ENCODE measurements around the gene HHIPL1.

HHIPL1 gene

DNA sequence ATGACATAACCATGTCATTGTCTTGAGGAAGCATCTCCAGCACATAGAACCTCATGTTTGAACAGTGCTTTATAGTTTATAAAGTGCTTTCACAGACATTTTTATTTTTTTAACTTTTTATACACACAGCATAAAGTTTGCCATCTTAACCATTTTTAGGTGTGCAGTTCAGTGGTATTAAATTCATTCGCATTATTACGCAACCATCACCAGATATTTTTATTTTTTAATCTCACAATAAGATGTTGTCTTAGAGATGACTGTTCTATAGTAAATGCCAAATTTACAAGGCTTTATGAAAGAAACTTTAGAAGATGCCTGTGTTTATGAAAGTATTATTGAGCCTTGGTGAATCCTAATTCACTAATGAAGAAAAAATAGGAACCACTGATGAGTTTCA, 59.1 kb downstream of the HHIPL1 start:
- no peak for TF ChIP-seq POLR2AphosphoS5 (IDR thresholded peaks at IDR 0.05; ENCODE audit: low read depth, low read length)
- TF ChIP-seq TAF1 (IDR thresholded peaks at IDR 0.05; ENCODE audit: low read depth, low read length), result no peak
- TF ChIP-seq POLR2A (IDR thresholded peaks at IDR 0.05; ENCODE audit: low read depth, low read length), result no peak
- no peak for TF ChIP-seq SPI1 (IDR thresholded peaks at IDR 0.05; ENCODE audit: low read depth, low read length)
- TF ChIP-seq PAX5 (IDR thresholded peaks at IDR 0.05; ENCODE audit: insufficient read depth, low read length, severe bottlenecking), result no peak
- TF ChIP-seq POU2F2 (IDR thresholded peaks at IDR 0.05; ENCODE audit: low read depth, low read length), result no peak
- FAIRE-seq (no peak), DNase-seq (ENCODE audit: insufficient read length, low spot score) (no peak)

DNA sequence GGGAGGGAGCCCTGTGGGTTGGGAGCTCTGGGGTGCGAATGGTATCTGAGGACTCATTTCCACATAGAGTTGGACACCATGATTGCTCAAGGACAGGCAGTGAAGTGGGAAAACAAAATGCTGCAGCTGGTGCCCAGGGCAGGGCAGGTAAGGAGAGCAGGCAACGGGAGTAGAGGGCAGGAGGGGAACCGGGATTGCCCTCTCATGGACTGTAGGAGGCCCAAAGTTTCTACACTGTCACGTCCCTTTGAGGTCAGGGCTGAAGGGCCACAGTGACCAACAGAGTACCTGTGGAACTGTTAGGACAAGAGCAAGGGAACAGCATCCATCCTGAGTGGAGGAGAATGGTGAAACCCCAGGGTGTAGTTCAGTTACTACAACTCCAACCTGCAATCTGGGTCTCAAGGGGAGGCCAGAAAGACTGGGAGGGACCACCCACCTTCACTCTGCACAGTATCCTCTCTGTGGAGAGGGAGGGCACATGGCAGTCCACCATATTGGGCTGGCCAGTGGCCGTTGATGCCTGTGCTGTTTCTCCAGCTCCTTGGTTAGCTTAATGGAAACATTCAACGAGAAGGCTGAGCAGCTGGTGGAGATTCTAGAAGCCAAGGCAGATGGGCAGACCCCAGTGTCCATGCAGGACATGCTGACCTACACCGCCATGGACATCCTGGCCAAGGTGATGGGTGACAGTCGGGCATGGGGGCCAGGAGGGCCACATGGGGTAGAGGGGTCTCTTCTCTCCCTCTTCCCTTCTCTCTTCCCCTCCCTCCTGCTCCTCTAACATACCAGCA, 61.4 kb downstream of the HHIPL1 start:
- FAIRE-seq, result no peak

DNA sequence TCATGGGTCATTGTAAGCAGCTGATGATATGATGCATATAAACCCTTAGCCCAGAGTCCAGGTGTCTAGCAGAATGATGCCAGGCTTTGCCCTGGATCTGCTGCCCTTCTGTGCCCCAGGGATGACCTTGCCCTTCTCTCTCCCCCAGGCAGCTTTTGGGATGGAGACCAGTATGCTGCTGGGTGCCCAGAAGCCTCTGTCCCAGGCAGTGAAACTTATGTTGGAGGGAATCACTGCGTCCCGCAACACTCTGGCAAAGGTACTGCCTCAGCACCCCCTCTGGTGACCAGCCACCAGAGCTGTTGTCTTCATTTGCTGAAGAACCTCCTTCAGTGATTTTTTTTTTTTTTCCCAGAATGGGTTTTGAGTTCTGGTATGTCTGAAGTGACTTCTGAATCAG, 62.5 kb downstream of the HHIPL1 start:
- TF ChIP-seq POU2F2 (IDR thresholded peaks at IDR 0.05; ENCODE audit: low read depth, low read length) (no peak), TAF1 (IDR thresholded peaks at IDR 0.05; ENCODE audit: low read depth, low read length) (no peak), PAX5 (IDR thresholded peaks at IDR 0.05; ENCODE audit: insufficient read depth, low read length, severe bottlenecking) (no peak), POLR2AphosphoS5 (IDR thresholded peaks at IDR 0.05; ENCODE audit: low read depth, low read length) (no peak), SPI1 (IDR thresholded peaks at IDR 0.05; ENCODE audit: low read depth, low read length) (no peak), POLR2A (IDR thresholded peaks at IDR 0.05; ENCODE audit: low read depth, low read length) (no peak)
- DNase-seq (ENCODE audit: insufficient read length, low spot score) (no peak), FAIRE-seq (no peak)

More for the DNA sequence above, 61.4 kb downstream of the HHIPL1 start:
- no peak for DNase-seq (ENCODE audit: insufficient read length, low spot score)
- TF ChIP-seq POU2F2 (IDR thresholded peaks at IDR 0.05; ENCODE audit: low read depth, low read length) (no peak), TAF1 (IDR thresholded peaks at IDR 0.05; ENCODE audit: low read depth, low read length) (no peak), POLR2A (IDR thresholded peaks at IDR 0.05; ENCODE audit: low read depth, low read length) (no peak), SPI1 (IDR thresholded peaks at IDR 0.05; ENCODE audit: low read depth, low read length) (no peak), POLR2AphosphoS5 (IDR thresholded peaks at IDR 0.05; ENCODE audit: low read depth, low read length) (no peak), PAX5 (IDR thresholded peaks at IDR 0.05; ENCODE audit: insufficient read depth, low read length, severe bottlenecking) (no peak)

DNA sequence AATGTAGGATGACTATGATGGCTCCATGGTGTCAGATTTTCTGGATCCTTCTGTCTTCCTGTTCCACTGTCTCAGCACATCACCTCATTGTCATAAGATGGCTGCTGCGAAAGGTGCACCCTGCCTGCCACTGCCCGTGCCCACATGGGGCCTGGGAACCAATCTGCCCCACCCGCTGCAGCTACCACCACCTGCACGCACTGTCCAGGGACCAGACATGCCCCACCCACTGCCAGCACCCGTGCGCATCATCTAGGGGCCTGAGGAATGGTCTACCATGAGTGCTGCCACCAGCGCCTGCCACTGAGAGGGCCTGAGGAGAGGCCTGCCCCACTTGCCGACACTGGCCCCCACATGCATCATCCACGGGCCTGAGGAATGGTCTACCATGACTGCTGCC, 63.0 kb downstream of the HHIPL1 start:
- FAIRE-seq (no peak), DNase-seq (ENCODE audit: insufficient read length, low spot score) (no peak)
- TF ChIP-seq TAF1 (IDR thresholded peaks at IDR 0.05; ENCODE audit: low read depth, low read length), result no peak
- no peak for TF ChIP-seq POU2F2 (IDR thresholded peaks at IDR 0.05; ENCODE audit: low read depth, low read length)
- no peak for TF ChIP-seq POLR2A (IDR thresholded peaks at IDR 0.05; ENCODE audit: low read depth, low read length)

DNA sequence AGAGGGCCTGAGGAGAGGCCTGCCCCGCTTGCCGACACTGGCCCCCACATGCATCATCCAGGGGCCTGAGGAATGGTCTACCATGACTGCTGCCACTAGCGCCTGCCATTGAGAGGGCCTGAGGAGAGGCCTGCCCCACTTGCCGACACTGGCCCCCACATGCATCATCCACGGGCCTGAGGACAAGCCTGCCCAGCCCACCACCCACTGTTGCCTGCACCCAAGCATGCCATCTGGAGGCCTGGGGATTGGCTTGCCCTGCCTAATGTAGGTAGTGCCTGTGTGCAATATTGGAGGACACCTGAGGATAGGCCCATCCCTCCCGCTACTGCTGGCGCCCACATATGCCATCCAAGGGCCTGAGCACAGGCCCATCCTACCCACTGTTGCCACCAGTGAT, 63.5 kb downstream of the HHIPL1 start:
- TF ChIP-seq PAX5 (IDR thresholded peaks at IDR 0.05; ENCODE audit: insufficient read depth, low read length, severe bottlenecking), result no peak
- TF ChIP-seq POLR2A (IDR thresholded peaks at IDR 0.05; ENCODE audit: low read depth, low read length), result no peak
- TF ChIP-seq POLR2AphosphoS5 (IDR thresholded peaks at IDR 0.05; ENCODE audit: low read depth, low read length), result no peak
- no peak for TF ChIP-seq SPI1 (IDR thresholded peaks at IDR 0.05; ENCODE audit: low read depth, low read length)
- TF ChIP-seq POU2F2 (IDR thresholded peaks at IDR 0.05; ENCODE audit: low read depth, low read length), result no peak
- TF ChIP-seq TAF1 (IDR thresholded peaks at IDR 0.05; ENCODE audit: low read depth, low read length), result no peak
- DNase-seq (ENCODE audit: insufficient read length, low spot score) (no peak), FAIRE-seq (no peak)

DNA sequence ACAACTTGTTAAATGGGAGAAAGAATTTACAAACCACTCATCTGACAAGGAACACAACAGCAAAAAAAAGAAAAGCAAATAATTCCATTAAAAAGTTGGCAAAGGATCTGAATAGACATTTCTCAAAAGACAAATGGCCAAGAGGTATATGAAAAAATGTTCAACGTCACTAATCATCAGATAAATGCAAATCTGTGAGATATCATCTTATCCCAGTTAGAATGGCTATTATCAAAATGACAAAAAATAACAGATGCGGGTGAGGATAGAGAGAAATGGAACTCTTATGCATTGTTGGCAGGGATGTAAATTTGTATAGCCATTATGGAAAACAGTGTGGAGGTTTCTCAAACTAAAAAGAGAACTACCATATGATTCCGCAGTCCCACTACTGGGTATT, 69.0 kb downstream of the HHIPL1 start:
- FAIRE-seq (no peak), DNase-seq (ENCODE audit: insufficient read length, low spot score) (no peak)
- TF ChIP-seq POU2F2 (IDR thresholded peaks at IDR 0.05; ENCODE audit: low read depth, low read length) (no peak), SPI1 (IDR thresholded peaks at IDR 0.05; ENCODE audit: low read depth, low read length) (no peak), TAF1 (IDR thresholded peaks at IDR 0.05; ENCODE audit: low read depth, low read length) (no peak), PAX5 (IDR thresholded peaks at IDR 0.05; ENCODE audit: insufficient read depth, low read length, severe bottlenecking) (no peak), POLR2AphosphoS5 (IDR thresholded peaks at IDR 0.05; ENCODE audit: low read depth, low read length) (no peak), POLR2A (IDR thresholded peaks at IDR 0.05; ENCODE audit: low read depth, low read length) (no peak)

DNA sequence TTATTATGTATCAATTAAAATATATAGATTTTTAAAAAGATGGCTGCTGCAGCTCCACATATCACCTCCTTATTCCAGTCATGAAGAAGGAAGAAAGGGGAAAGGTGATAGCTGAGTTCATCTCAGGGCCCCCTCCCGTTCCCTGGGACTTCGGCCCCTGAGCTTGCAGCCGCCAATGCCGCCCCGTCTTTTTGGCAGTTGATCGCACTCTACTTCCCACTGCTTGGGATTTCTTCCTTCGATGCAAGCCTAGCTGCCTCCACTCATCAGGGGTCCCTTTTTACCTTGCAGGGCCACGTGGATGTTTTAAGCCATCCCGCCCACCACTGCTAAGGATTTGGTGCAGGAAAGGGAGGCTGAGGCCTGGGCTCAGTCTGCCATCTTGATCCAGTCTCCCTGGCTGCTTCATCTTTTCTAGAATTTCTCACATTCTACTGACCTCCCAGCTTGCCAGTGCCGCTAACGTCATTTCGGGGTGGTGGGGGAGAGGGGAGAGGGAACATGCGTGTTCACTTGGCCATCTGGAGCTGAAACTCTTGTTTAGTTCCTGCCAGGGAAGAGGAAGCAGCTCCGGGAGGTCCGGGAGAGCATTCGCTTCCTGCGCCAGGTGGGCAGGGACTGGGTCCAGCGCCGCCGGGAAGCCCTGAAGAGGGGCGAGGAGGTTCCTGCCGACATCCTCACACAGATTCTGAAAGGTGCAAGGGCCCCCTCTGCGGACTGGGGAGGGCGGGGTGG, 70.5 kb downstream of the HHIPL1 start:
- TF ChIP-seq PAX5 (IDR thresholded peaks at IDR 0.05; ENCODE audit: insufficient read depth, low read length, severe bottlenecking), result no peak
- TF ChIP-seq TAF1 (IDR thresholded peaks at IDR 0.05; ENCODE audit: low read depth, low read length), result no peak
- TF ChIP-seq POLR2AphosphoS5 (IDR thresholded peaks at IDR 0.05; ENCODE audit: low read depth, low read length), result no peak
- no peak for TF ChIP-seq POU2F2 (IDR thresholded peaks at IDR 0.05; ENCODE audit: low read depth, low read length)
- no peak for TF ChIP-seq SPI1 (IDR thresholded peaks at IDR 0.05; ENCODE audit: low read depth, low read length)
- no peak for TF ChIP-seq POLR2A (IDR thresholded peaks at IDR 0.05; ENCODE audit: low read depth, low read length)
- FAIRE-seq (no peak), DNase-seq (ENCODE audit: insufficient read length, low spot score) (no peak)

DNA sequence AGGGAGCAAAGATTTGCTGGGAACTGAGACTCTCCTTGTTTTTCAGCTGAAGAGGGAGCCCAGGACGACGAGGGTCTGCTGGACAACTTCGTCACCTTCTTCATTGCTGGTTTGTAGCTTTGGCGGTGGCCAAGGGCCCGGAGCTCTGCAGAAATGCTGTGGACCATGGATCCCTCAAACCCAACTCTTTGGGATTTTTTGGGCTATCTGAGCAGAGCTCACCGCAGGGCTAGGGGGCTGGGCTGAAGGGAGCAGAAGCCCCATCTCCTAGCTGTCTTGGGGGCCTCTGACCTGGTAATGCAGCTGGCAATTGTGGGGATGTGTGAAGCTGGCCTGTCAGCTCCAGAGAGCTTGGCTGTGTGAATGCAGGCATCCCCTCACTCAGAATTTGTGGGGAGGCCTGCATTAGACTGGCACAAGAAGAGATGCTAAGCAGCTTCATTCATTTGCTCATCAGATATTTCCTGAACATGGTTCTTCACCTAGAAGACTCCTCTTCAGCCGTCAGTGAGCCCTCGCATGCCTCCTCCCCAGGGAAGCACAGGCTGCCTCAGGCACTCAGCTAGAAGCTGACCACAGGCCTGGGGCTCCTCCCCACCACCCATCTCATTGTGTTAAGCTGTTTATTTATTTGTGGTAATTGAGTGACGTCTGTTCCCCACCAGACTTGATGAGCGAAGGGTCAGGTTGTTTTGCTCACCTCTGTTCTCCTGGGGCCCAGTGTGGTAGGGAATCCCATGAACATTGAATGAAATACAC, 71.3 kb downstream of the HHIPL1 start:
- DNase-seq (ENCODE audit: insufficient read length, low spot score) (no peak), FAIRE-seq (no peak)
- no peak for TF ChIP-seq POLR2AphosphoS5 (IDR thresholded peaks at IDR 0.05; ENCODE audit: low read depth, low read length)
- TF ChIP-seq POLR2A (IDR thresholded peaks at IDR 0.05; ENCODE audit: low read depth, low read length), result no peak
- no peak for TF ChIP-seq TAF1 (IDR thresholded peaks at IDR 0.05; ENCODE audit: low read depth, low read length)
- TF ChIP-seq POU2F2 (IDR thresholded peaks at IDR 0.05; ENCODE audit: low read depth, low read length), result no peak
- no peak for TF ChIP-seq PAX5 (IDR thresholded peaks at IDR 0.05; ENCODE audit: insufficient read depth, low read length, severe bottlenecking)
- no peak for TF ChIP-seq SPI1 (IDR thresholded peaks at IDR 0.05; ENCODE audit: low read depth, low read length)

Data from GM12891 (cell line).